DMS114 treated with DMSO at 0.1 percent for 48 hours (cell line): ENCODE data around the gene RBM4B.

Experiments
- DNase-seq: peaks from one replicate; lab custom pipeline; 2025; ENCODE audit not compliant: unreplicated experiment; lab: John Stamatoyannopoulos, UW

RBM4B gene

GRCh38 chr11:66707486-66707885 is 29.8 kb upstream of the RBM4B start:
- no peak for DNase-seq

- DNase-seq: no peak
Measured at GRCh38 chr11:66706989-66707388, 29.3 kb upstream of the RBM4B start.

- DNase-seq: no peak
Measured at GRCh38 chr11:66705587-66706335, 28.1 kb upstream of the RBM4B start.

GRCh38 chr11:66704659-66705360 is 27.1 kb upstream of the RBM4B start:
- no peak for DNase-seq

- DNase-seq: no peak
Measured at GRCh38 chr11:66701432-66702240, 23.9 kb upstream of the RBM4B start.

- no peak for DNase-seq
Measured at GRCh38 chr11:66700742-66701141, 23.1 kb upstream of the RBM4B start.

GRCh38 chr11:66700337-66700736 is 22.6 kb upstream of the RBM4B start:
- no peak for DNase-seq

- DNase-seq: no peak
Measured at GRCh38 chr11:66698491-66698890, 20.8 kb upstream of the RBM4B start.

- DNase-seq: no peak
Measured at GRCh38 chr11:66697988-66698387, 20.3 kb upstream of the RBM4B start.

- no peak for DNase-seq
Measured at GRCh38 chr11:66696146-66696545, 18.5 kb upstream of the RBM4B start.

- DNase-seq: peak; percentile 93
Measured at GRCh38 chr11:66694732-66695207, 17.1 kb upstream of the RBM4B start.

- DNase-seq: no peak
Measured at GRCh38 chr11:66694056-66694410, 16.3 kb upstream of the RBM4B start.

GRCh38 chr11:66693356-66694055 is 15.8 kb upstream of the RBM4B start:
- DNase-seq: no peak

- DNase-seq: no peak
Measured at GRCh38 chr11:66692871-66693331, 15.2 kb upstream of the RBM4B start.

- DNase-seq: no peak
Measured at GRCh38 chr11:66692446-66692845, 14.8 kb upstream of the RBM4B start.

GRCh38 chr11:66691311-66691980 is 13.8 kb upstream of the RBM4B start:
- no peak for DNase-seq

- no peak for DNase-seq
Measured at GRCh38 chr11:66689661-66690590, 12.2 kb upstream of the RBM4B start.

GRCh38 chr11:66688561-66689534 is 11.2 kb upstream of the RBM4B start:
- no peak for DNase-seq
